GM06990 (cell line): ENCODE results near the gene LINC01488.

Experiments used
- DNase-seq: peaks from one replicate; pipeline ENCODE4 v3.0.0-alpha.2; 2011; ENCODE audit not compliant: insufficient read length; ENCODE audit errors: extremely low read depth
- H3K27me3 ChIP-seq: replicated peaks from 2 replicates; pipeline ENCODE4 v1.6.0; 2011; ENCODE audit warnings: low read length; ENCODE audit not compliant: control insufficient read depth, insufficient read depth
- H3K36me3 ChIP-seq: 2 replicates; pipeline ENCODE4 v1.5.1; 2011; ENCODE audit warnings: low read length; ENCODE audit not compliant: control insufficient read depth, insufficient read depth
- H3K4me3 ChIP-seq: replicated peaks from 2 replicates; pipeline ENCODE4 v1.5.1; 2011; ENCODE audit warnings: low read depth, mild to moderate bottlenecking, control low read depth, low read length
- CTCF ChIP-seq: IDR thresholded peaks from 2 replicates; pipeline ENCODE4 v1.5.1; 2011; ENCODE audit warnings: low read length, control low read depth, mild to moderate bottlenecking, inconsistent platforms; ENCODE audit not compliant: insufficient read depth, poor library complexity, severe bottlenecking

Gene LINC01488

DNA sequence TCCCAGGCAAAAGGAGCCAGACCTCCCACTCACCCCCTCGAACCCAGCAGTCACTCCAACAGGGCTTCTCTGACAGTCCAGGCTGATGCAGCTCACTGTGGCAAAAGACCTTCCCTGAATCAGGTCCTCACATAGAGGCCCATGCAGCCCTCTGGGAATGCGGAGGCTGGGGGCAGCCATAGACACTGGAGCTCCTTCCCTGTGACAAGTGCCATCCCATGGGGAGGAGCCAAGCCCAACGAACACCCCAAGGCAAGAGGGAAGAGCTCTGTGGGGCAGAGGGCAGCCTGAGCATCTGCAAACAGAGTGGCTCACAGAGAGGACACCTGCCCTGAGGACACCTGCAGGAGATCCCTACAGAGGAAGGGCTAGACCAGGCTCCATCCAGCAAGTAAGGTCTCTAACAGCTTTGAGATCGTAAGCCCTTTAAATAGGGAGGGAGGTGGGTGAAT, at the start of gene LINC01488:
TSS of gene LINC01488 (plus strand) at position 271 of the 452 bp plus-strand sequence.
- H3K36me3 ChIP-seq: no peaks in the 10 kb centered on the region
- no peak within 1 kb of the TSS for H3K4me3 ChIP-seq
- no peak for DNase-seq
- H3K27me3 ChIP-seq: peaks cover 4% of the 10 kb centered on the region
- no peak for TF ChIP-seq CTCF

DNA sequence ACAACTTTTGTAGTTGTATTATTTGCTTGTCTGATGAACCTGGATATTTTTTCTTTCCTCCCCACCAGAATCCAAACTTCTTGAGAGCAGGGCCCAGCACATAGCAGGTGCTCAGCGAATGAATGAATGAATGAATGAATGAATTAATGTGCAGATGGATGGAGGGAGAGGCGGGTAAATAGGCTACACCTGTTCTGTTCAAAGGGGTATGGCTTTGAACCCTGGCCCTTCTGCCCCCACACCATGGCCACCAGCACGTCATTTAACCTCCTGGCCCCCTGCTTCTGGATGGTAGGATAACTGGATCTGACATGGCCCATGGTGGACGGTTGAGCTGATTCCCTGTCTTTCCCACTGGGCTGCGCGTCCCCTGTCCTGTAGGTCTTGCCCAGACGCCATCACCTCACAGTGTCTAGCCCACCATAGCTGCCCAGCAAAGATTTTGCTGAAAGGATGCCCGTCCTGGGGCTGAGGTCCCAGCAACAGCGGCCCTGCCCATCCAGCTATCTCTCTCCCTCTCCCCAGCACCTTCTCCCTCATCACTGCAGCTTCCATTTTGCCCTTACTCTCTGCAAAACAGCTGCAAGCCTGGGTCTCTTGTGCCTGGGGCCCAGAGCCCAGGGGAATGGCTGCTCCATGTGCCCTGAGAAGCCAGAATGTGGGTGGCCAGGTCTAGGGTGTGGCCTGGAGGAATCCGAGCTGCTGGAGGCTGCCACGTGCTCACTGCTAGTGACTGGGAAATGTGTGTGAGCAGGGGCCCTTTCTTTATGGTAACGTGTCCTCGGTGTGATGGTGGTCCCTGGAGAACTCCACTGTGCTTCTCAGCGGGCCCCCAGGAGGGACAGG, 49.3 kb upstream of the LINC01488 start:
- Histone ChIP-seq H3K4me3 (no peak overlapping the region), H3K27me3 (no peaks in the 10 kb centered on the region; the same call in 1 of the 2 replicates)
- TF ChIP-seq CTCF: no peak

GRCh38 chr11:69433741-69434140, 47.7 kb upstream of the LINC01488 start:
- H3K36me3 ChIP-seq: no peaks in the 10 kb centered on the region
- H3K27me3 ChIP-seq: no peaks in the 10 kb centered on the region; the same call in 1 of the 2 replicates
- no peak for TF ChIP-seq CTCF
- DNase-seq: no peak
- H3K4me3 ChIP-seq: no peak overlapping the region

More for the DNA sequence above, 49.3 kb upstream of the LINC01488 start:
- DNase-seq: no peak
- no peaks in the 10 kb centered on the region for H3K36me3 ChIP-seq

DNA sequence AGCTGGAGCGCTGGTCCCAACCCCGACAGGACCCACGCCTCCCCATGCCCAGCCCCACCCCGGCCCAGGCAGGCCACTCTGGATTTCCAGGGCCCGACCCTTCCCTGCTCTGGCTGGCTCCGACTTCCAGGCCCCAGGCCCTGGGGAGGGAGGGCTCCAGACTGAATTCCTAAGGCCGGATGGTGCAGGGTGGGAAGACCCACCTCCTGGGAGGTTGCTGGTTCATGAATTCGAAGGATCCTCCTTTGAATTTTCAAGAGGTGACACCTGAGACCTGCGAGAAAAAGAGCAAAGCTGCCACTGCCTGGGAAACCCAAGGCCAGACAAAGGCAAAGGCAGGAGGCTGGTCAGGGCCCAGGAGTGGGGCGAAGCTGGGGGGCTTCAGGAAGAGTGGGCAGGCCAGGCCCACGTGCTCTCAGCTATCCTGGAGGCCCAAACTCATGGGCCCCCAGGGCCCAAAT, 47.0 kb upstream of the LINC01488 start:
- DNase-seq: no peak

DNA sequence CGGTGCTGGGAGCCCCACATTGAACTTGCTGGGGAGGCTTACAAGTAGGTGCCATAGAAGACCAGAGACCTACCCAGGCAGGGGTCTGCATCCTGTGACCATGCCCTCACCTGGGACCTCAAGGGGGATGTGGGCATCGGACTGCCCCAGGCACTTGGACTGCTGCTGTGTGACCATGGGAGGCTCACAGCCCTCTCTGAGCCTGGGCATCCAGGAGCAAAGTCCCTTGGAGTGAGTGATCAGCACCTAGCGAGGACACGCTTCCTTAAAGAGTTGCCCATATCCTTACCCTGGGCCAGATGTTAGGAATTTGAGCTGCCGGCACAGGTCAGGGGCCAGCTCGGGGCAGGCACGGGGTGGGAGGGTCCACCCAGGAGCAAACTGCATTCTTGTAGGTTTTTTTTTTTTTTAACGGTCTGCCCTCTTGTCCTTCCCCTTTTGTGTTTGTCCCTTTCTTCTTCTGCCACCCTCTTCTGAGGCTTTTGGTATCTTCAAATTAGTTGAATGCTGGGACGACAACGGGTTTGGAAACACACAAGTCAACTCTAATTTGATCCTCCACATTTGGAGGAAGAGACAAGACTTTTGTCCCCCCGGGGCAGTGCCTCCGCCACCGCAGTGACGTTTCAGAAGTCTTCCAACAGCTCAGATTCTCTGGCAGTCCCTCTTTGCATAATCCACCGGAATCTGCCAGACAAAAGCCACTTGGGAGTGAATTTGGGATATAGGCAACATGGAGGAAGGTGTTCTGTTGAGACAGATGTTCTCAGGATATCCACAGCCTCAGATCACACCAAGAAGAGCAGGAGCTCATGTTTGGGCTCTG, 46.1 kb upstream of the LINC01488 start:
- no peak for TF ChIP-seq CTCF
- Histone ChIP-seq H3K36me3 (no peaks in the 10 kb centered on the region), H3K4me3 (no peak overlapping the region), H3K27me3 (no peaks in the 10 kb centered on the region; the same call in 1 of the 2 replicates)
- no peak for DNase-seq

More for the DNA sequence above, 47.0 kb upstream of the LINC01488 start:
- Histone ChIP-seq H3K36me3 (no peaks in the 10 kb centered on the region), H3K27me3 (no peaks in the 10 kb centered on the region; the same call in 1 of the 2 replicates), H3K4me3 (no peak overlapping the region)
- no peak for TF ChIP-seq CTCF
